ENCODE data around the gene KCNH4. TPM values are rescaled to one million over a fixed set of nuclear protein-coding genes. Genes with fewer than 3 reads are reported as not detected.

The KCNH4 gene
- total RNA-seq, 1 donor from 2014 or later: not detected

- Mint-ChIP-seq H3K27ac (ENCODE audit: unreplicated experiment) (no peak overlapping the region), H3K9me3 (ENCODE audit: unreplicated experiment) (no peaks in the 10 kb centered on the region), H3K4me3 (ENCODE audit: unreplicated experiment) (no peak overlapping the region), H3K27me3 (ENCODE audit: unreplicated experiment) (no peaks in the 10 kb centered on the region), H3K36me3 (ENCODE audit: unreplicated experiment) (peaks cover 13% of the 10 kb centered on the region), H3K4me1 (ENCODE audit: unreplicated experiment) (peaks cover 30% of the 10 kb centered on the region)
- TF ChIP-seq CTCF (IDR thresholded peaks at IDR 0.05): no peak
- DNase-seq (ENCODE audit: extremely low spot score, unreplicated experiment): no peak
Measured at GRCh38 chr17:42135151-42135550, 45.8 kb downstream of the KCNH4 start.

- TF ChIP-seq CTCF (IDR thresholded peaks at IDR 0.05): no peak
- H3K4me1 Mint-ChIP-seq (ENCODE audit: unreplicated experiment): peaks cover 30% of the 10 kb centered on the region
- no peak for DNase-seq (ENCODE audit: extremely low spot score, unreplicated experiment)
- peak overlapping the region; percentile 63 for H3K27ac Mint-ChIP-seq (ENCODE audit: unreplicated experiment)
- peaks cover 14% of the 10 kb centered on the region for H3K36me3 Mint-ChIP-seq (ENCODE audit: unreplicated experiment)
- no peak overlapping the region for H3K4me3 Mint-ChIP-seq (ENCODE audit: unreplicated experiment)
- no peaks in the 10 kb centered on the region for H3K9me3 Mint-ChIP-seq (ENCODE audit: unreplicated experiment)
- H3K27me3 Mint-ChIP-seq (ENCODE audit: unreplicated experiment): no peaks in the 10 kb centered on the region
Measured at GRCh38 chr17:42133461-42134041, 47.4 kb downstream of the KCNH4 start.

GRCh38 chr17:42132941-42133340, 48.0 kb downstream of the KCNH4 start:
- Mint-ChIP-seq H3K9me3 (ENCODE audit: unreplicated experiment) (no peaks in the 10 kb centered on the region), H3K4me3 (ENCODE audit: unreplicated experiment) (no peak overlapping the region), H3K4me1 (ENCODE audit: unreplicated experiment) (peaks cover 30% of the 10 kb centered on the region), H3K27ac (ENCODE audit: unreplicated experiment) (peak overlapping the region; percentile 63), H3K27me3 (ENCODE audit: unreplicated experiment) (no peaks in the 10 kb centered on the region), H3K36me3 (ENCODE audit: unreplicated experiment) (peaks cover 20% of the 10 kb centered on the region)
- no peak for TF ChIP-seq CTCF (IDR thresholded peaks at IDR 0.05)
- no peak for DNase-seq (ENCODE audit: extremely low spot score, unreplicated experiment)

- no peak for DNase-seq (ENCODE audit: extremely low spot score, unreplicated experiment)
- no peak overlapping the region for H3K27ac Mint-ChIP-seq (ENCODE audit: unreplicated experiment)
- H3K36me3 Mint-ChIP-seq (ENCODE audit: unreplicated experiment): peaks cover 23% of the 10 kb centered on the region
- H3K27me3 Mint-ChIP-seq (ENCODE audit: unreplicated experiment): no peaks in the 10 kb centered on the region
- H3K4me1 Mint-ChIP-seq (ENCODE audit: unreplicated experiment): peaks cover 30% of the 10 kb centered on the region
- no peaks in the 10 kb centered on the region for H3K9me3 Mint-ChIP-seq (ENCODE audit: unreplicated experiment)
- TF ChIP-seq CTCF (IDR thresholded peaks at IDR 0.05): no peak
- H3K4me3 Mint-ChIP-seq (ENCODE audit: unreplicated experiment): no peak overlapping the region
Measured at GRCh38 chr17:42131981-42132432, 48.9 kb downstream of the KCNH4 start.

GRCh38 chr17:42131232-42131631, 49.7 kb downstream of the KCNH4 start:
- no peak for TF ChIP-seq CTCF (IDR thresholded peaks at IDR 0.05)
- no peaks in the 10 kb centered on the region for H3K27me3 Mint-ChIP-seq (ENCODE audit: unreplicated experiment)
- H3K9me3 Mint-ChIP-seq (ENCODE audit: unreplicated experiment): no peaks in the 10 kb centered on the region
- H3K27ac Mint-ChIP-seq (ENCODE audit: unreplicated experiment): no peak overlapping the region
- peaks cover 27% of the 10 kb centered on the region for H3K36me3 Mint-ChIP-seq (ENCODE audit: unreplicated experiment)
- H3K4me3 Mint-ChIP-seq (ENCODE audit: unreplicated experiment): no peak overlapping the region
- no peak for DNase-seq (ENCODE audit: extremely low spot score, unreplicated experiment)
- H3K4me1 Mint-ChIP-seq (ENCODE audit: unreplicated experiment): peaks cover 27% of the 10 kb centered on the region
